GM10266 (cell line): Measurements from ENCODE around the gene GSAP.

ENCODE experiments used
- DNase-seq: peaks from one replicate; pipeline ENCODE4 v3.0.0; 2012; ENCODE audit errors: extremely low spot score
- TF ChIP-seq, protein P1 (sequence below): IDR thresholded peaks from 2 replicates; pipeline ENCODE4 v1.5.1; 2012; ENCODE audit warnings: mild to moderate bottlenecking, low read depth; ENCODE audit not compliant: control insufficient read depth, insufficient read depth; ENCODE audit errors: missing control alignments

The GSAP gene

DNA sequence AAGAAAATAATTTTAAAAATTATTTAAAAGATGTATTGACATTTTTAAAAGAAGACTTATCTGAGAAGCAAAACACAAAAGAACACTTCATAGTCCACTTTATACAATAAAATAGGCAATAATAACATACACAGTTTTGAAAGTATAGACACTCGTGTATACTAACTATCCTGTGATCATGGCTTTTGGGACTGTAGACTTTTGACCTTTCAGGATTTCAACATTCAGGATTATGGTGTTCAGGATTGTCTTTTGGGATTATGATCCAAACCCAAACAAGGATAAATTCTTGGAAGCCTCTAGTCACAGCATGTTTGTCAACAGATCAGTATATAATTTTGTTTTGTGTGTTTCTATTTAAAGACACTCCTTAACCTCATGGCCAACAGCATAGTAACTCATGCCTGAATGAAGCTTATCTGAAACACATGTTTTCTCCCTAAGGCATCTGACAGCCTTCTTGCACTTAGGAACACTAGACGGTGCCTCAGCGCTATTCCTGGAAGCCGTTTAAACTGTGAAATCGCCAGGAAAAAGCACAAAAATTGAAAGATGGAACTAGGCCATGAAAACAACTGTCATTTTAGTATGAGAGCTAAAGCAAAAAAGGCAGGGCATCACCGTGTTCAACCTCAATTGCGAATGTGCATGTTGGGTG lies 29.9 kb downstream of the GSAP start:
- TF ChIP-seq, protein P1, sequence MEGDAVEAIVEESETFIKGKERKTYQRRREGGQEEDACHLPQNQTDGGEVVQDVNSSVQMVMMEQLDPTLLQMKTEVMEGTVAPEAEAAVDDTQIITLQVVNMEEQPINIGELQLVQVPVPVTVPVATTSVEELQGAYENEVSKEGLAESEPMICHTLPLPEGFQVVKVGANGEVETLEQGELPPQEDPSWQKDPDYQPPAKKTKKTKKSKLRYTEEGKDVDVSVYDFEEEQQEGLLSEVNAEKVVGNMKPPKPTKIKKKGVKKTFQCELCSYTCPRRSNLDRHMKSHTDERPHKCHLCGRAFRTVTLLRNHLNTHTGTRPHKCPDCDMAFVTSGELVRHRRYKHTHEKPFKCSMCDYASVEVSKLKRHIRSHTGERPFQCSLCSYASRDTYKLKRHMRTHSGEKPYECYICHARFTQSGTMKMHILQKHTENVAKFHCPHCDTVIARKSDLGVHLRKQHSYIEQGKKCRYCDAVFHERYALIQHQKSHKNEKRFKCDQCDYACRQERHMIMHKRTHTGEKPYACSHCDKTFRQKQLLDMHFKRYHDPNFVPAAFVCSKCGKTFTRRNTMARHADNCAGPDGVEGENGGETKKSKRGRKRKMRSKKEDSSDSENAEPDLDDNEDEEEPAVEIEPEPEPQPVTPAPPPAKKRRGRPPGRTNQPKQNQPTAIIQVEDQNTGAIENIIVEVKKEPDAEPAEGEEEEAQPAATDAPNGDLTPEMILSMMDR: no peak
- DNase-seq: no peak

DNA sequence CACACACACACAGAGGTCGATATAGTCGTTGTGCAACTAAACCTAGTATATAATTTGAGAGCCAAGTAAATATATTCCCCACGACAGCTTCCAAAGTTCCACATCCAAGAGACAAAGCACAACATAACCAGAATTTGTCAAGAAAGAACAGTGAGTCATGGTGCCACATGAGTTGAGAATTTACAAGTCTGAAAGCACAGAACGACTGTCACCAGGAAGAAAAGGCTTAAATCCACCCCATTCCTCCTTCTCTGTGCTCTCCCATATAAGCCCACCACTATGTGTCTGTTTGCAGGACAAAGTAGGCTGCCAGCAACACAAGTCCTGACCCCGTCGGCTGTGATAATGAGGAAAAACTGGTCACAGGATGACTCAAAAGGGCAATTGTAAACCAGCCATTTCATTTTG lies 32.8 kb downstream of the GSAP start:
- no peak for DNase-seq
- TF ChIP-seq, protein P1: no peak

DNA sequence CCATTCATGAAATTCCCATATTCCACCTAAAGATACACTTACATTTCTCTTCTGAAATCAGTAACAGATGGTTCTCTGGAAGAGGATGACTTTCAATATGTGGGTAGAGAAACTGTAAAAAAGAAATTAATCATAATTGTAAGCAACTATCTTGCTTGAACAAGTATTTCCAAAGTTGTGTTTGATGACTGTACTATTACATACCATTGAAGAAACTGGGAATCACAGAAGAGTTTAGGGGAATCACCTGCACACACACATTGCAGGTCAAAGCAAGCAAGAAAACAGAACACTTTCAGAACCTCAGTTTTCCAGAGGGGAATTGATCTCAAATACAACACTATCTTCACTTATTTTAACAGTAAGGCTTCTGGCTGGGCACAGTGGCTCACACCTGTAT lies 33.6 kb downstream of the GSAP start:
- TF ChIP-seq, protein P1: no peak
- no peak for DNase-seq

DNA sequence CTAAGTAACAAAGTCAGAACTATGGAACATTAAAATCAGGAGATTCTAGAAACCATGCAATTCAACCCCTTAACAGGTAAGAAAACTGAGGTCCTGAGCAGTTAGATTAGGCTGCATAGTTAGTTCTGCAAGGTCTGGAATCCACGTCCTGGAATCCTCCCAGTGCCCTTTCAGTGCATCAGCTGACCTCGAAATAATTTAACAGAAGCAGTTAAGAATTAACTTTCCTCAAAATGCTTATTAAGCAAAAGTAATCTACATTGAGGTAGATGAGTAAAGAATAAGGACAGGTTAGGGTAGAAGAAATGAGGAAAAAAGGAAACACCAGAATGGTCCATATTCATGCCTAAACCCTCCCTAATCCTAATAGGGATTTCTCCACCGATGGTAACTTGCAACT lies 37.6 kb downstream of the GSAP start:
- TF ChIP-seq, protein P1: no peak
- no peak for DNase-seq

DNA sequence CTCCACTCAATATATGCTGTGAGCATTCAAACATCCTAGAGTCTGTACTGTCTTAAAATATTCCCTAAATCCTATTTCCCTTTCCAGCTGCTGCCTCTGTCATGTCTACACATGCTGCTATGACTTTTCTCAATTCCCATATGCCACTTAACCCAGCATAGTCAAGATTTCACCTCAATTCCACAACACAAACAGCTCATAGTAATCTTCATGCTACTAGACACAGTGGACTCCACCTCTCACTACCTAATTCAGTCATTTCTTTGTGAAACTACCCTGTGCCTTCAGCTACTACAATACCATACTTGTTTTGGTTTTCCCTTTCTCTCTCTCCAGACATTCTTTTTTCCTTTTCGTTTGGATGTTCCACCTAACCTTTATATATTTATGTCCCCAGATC lies 45.5 kb downstream of the GSAP start:
- DNase-seq: no peak
- TF ChIP-seq, protein P1: no peak

DNA sequence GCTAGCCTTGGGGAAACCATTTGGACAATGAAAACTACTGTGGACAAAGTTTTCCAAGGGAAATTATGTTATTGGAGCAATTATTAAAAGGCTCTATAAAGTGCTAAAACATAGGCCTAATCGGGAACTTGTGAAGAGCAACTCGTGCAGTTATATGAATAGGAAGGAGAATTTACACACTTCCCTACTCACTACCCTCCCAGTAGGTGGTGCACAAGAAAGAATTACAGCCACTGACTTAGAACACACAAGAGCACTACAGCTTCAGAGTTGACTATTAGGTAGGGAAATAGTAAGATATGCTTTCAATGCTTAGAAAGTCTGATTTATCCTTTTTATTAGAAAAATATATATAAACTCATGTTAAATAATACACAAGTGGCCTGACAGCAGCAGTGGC lies 47.2 kb downstream of the GSAP start:
- TF ChIP-seq, protein P1: no peak
- no peak for DNase-seq

DNA sequence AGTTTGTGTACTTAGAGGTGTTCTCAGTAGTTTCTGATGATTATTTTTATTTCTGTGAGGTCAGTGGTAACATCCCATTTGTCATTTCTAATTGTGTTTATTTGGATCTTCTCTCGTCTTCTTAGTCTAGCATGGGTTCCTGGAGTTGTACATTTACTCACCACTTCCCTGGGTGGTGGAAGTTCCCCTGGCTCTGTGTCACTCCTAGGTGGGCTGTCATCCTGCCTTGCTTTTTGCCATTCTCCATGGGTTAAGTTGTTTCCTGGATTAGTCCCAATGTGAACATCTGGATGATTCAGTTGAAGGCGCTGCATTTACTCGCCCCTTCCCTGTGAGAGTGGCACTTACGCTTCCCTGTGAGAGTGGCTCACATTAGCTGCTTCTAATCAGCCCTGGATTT lies 48.2 kb downstream of the GSAP start:
- no peak for DNase-seq
- TF ChIP-seq, protein P1: no peak
